H1 (cell line): ENCODE results near the gene RBM42. TPM values are rescaled to one million over a fixed set of nuclear protein-coding genes. Genes with fewer than 3 reads are reported as not detected.

Source experiments
- CTCF ChIA-PET: fragments of 300-600 bp; sonication (Branson Sonifier 250); formaldehyde crosslinking; loops from one replicate; lab custom pipeline; 2021; ENCODE audit not compliant: partially characterized antibody; lab: Charles Lee
- POLR2A ChIA-PET: fragments of 300-600 bp; sonication (Branson Sonifier 250); formaldehyde crosslinking; loops from one replicate; lab custom pipeline; 2021; ENCODE audit warnings: inconsistent platforms; ENCODE audit not compliant: partially characterized antibody; lab: Charles Lee
- DNase-seq, 2 experiments: peaks; one replicate each; pipeline versions ENCODE4 v3.0.0 to v3.0.0-alpha.2; 2010 to 2022; ENCODE audit warnings: low spot score in 2 of 2, low read depth in 1 of 2, mixed read lengths in 1 of 2
- FAIRE-seq: peaks from 2 replicates; lab custom pipeline; 2011; peaks lifted over from hg19 to GRCh38; lab: Jason Lieb, UNC
- H2AFZ ChIP-seq: 2 replicates; pipeline ENCODE4 v1.8.1; 2012; ENCODE audit warnings: low read length, inconsistent platforms
- H2AK5ac ChIP-seq: 2 replicates; pipeline ENCODE4 v1.6.1; 2013; ENCODE audit warnings: low read depth, low read length
- H2BK120ac ChIP-seq: replicated peaks from 2 replicates; pipeline ENCODE3; 2013; ENCODE audit warnings: low read depth, low read length, inconsistent platforms
- H2BK12ac ChIP-seq: 2 replicates; pipeline ENCODE4 v1.6.1; 2013; ENCODE audit warnings: low read depth, low read length
- H2BK15ac ChIP-seq: 2 replicates; pipeline ENCODE4 v1.6.1; 2013; ENCODE audit warnings: low read length
- H2BK20ac ChIP-seq: 2 replicates; pipeline ENCODE4 v1.6.1; 2013; ENCODE audit warnings: low read length
- H2BK5ac ChIP-seq: 2 replicates; pipeline ENCODE4 v1.6.1; 2013; ENCODE audit warnings: low read depth, low read length
- H3K14ac ChIP-seq: 2 replicates; pipeline ENCODE4 v1.6.1; 2013; ENCODE audit warnings: inconsistent platforms; ENCODE audit not compliant: insufficient read length
- H3K18ac ChIP-seq: 2 replicates; pipeline ENCODE4 v1.6.1; 2013; ENCODE audit warnings: low read length; ENCODE audit errors: extremely low read depth
- H3K23ac ChIP-seq: 2 replicates; pipeline ENCODE4 v1.6.1; 2013; ENCODE audit warnings: inconsistent platforms; ENCODE audit not compliant: insufficient read length
- H3K23me2 ChIP-seq: 2 replicates; pipeline ENCODE4 v1.6.1; 2013; ENCODE audit warnings: low read depth, low read length
- H3K27ac ChIP-seq: 2 replicates; pipeline ENCODE4 v1.6.1; 2011; ENCODE audit warnings: low read depth, low read length, inconsistent platforms
- H3K27me3 ChIP-seq, 4 experiments: replicated peaks in 1 of 4; 1 replicate in 1 of 4; 2 replicates in 3 of 4; pipeline versions ENCODE4 v1.6.1 to v1.8.1; 2011 to 2013; ENCODE audit warnings: low read length in 3 of 4, mild to moderate bottlenecking in 3 of 4, inconsistent platforms in 2 of 4, mixed read lengths in 2 of 4, moderate library complexity in 1 of 4; ENCODE audit not compliant: control insufficient read depth in 3 of 4, insufficient read depth in 3 of 4; ENCODE audit errors: extremely low read depth in 1 of 4
- H3K36me3 ChIP-seq, 4 experiments: 2 replicates each; pipeline versions ENCODE4 v1.6.1 to v1.8.1; 2011 to 2013; ENCODE audit warnings: mild to moderate bottlenecking in 4 of 4, low read length in 3 of 4, moderate library complexity in 2 of 4, control low read depth in 1 of 4, inconsistent platforms in 1 of 4; ENCODE audit not compliant: insufficient read depth in 4 of 4, control insufficient read depth in 2 of 4
- H3K4ac ChIP-seq: replicated peaks from 2 replicates; pipeline ENCODE3; 2013; ENCODE audit warnings: low read length, low read depth, mixed read lengths, inconsistent platforms; ENCODE audit not compliant: insufficient read length
- H3K4me1 ChIP-seq, 4 experiments: replicated peaks in 1 of 4; 1 replicate in 1 of 4; 2 replicates in 3 of 4; pipeline versions ENCODE4 v1.6.1 to v1.8.1; 2011 to 2013; ENCODE audit warnings: low read length in 3 of 4, inconsistent platforms in 2 of 4, mixed read lengths in 1 of 4; ENCODE audit not compliant: insufficient read depth in 4 of 4, control insufficient read depth in 3 of 4
- H3K4me2 ChIP-seq, 2 experiments: 2 replicates each; pipeline versions ENCODE4 v1.6.1 to v1.8.1; 2011 to 2013; ENCODE audit warnings: low read depth in 2 of 2, low read length in 2 of 2, control low read depth in 1 of 2, inconsistent platforms in 1 of 2, mild to moderate bottlenecking in 1 of 2; ENCODE audit not compliant: insufficient read depth in 1 of 2
- H3K4me3 ChIP-seq, 4 experiments: fragments of 200-600, 300-600 bp in 1 of 4; sonication (generic), shearing (Covaris generic), sonication (Bioruptor Twin) in 1 of 4; 2 replicates each; pipeline versions ENCODE4 v1.5.1 to v1.8.1; 2011 to 2016; ENCODE audit warnings: low read length in 4 of 4, low read depth in 3 of 4, control low read depth in 2 of 4, inconsistent platforms in 2 of 4, mild to moderate bottlenecking in 2 of 4, mixed read lengths in 1 of 4, moderate library complexity in 1 of 4; ENCODE audit not compliant: insufficient read depth in 2 of 4; ENCODE audit errors: extremely low read depth in 1 of 4
- H3K56ac ChIP-seq: replicated peaks from 2 replicates; pipeline ENCODE3; 2013; ENCODE audit warnings: low read depth, mild to moderate bottlenecking, mixed read lengths, low read length, inconsistent platforms; ENCODE audit not compliant: insufficient read length
- H3K79me1 ChIP-seq: 2 replicates; pipeline ENCODE4 v1.6.1; 2013; ENCODE audit warnings: low read depth, low read length, control low read depth
- H3K79me2 ChIP-seq, 2 experiments: 2 replicates each; pipeline versions ENCODE4 v1.6.1 to v1.8.1; 2012 to 2013; ENCODE audit warnings: low read length in 2 of 2, mild to moderate bottlenecking in 2 of 2, inconsistent platforms in 1 of 2; ENCODE audit not compliant: insufficient read depth in 2 of 2, control insufficient read depth in 1 of 2
- H3K9ac ChIP-seq, 4 experiments: replicated peaks in 1 of 4; 1 replicate in 1 of 4; 2 replicates in 3 of 4; pipeline versions ENCODE4 v1.6.1 to v1.8.1; 2011 to 2013; ENCODE audit warnings: low read depth in 3 of 4, low read length in 3 of 4, control low read depth in 2 of 4, mild to moderate bottlenecking in 2 of 4, moderate library complexity in 2 of 4, inconsistent platforms in 1 of 4; ENCODE audit errors: extremely low read depth in 1 of 4
- H3K9me3 ChIP-seq, 2 experiments: 2 replicates each; pipeline versions ENCODE4 v1.6.1 to v1.8.1; 2012 to 2013; ENCODE audit warnings: mild to moderate bottlenecking in 2 of 2, moderate library complexity in 2 of 2, control low read depth in 1 of 2, inconsistent platforms in 1 of 2, low read depth in 1 of 2, low read length in 1 of 2, mixed read lengths in 1 of 2; ENCODE audit not compliant: insufficient read depth in 2 of 2
- H4K20me1 ChIP-seq, 2 experiments: replicated peaks in 1 of 2; 2 replicates each; pipeline versions ENCODE3 to v1.8.1; 2011 to 2013; ENCODE audit warnings: inconsistent platforms in 2 of 2, low read length in 2 of 2, mild to moderate bottlenecking in 1 of 2; ENCODE audit not compliant: insufficient read depth in 2 of 2, control insufficient read depth in 1 of 2
- H4K5ac ChIP-seq: 2 replicates; pipeline ENCODE4 v1.6.1; 2013; ENCODE audit warnings: low read length, low read depth, mixed read lengths, inconsistent platforms; ENCODE audit not compliant: insufficient read length
- H4K8ac ChIP-seq: 2 replicates; pipeline ENCODE4 v1.8.0; 2013; ENCODE audit warnings: mild to moderate bottlenecking, moderate library complexity, low read length, inconsistent platforms; ENCODE audit not compliant: insufficient read depth; ENCODE audit errors: extremely low read depth
- H4K91ac ChIP-seq: replicated peaks from 2 replicates; pipeline ENCODE3; 2013; ENCODE audit warnings: low read length, mixed read lengths, inconsistent platforms; ENCODE audit not compliant: insufficient read length
- CHD2 ChIP-seq: IDR thresholded peaks from 2 replicates; pipeline ENCODE4 v1.6.1; 2012; ENCODE audit warnings: low read length, improper control_type of control experiment
- CREB1 ChIP-seq: IDR thresholded peaks from 2 replicates; pipeline ENCODE4 v1.6.1; 2012; ENCODE audit warnings: inconsistent platforms
- CTBP2 ChIP-seq: IDR thresholded peaks from 2 replicates; pipeline ENCODE4 v1.7.0; 2011; ENCODE audit warnings: borderline replicate concordance, mild to moderate bottlenecking, moderate library complexity, mixed read lengths, low read length; ENCODE audit not compliant: insufficient read depth, insufficient read length
- HDAC2 ChIP-seq, 2 experiments: fragments of 300-600 bp in 1 of 2; sonication (generic) in 1 of 2; IDR thresholded peaks; 2 replicates each; pipeline ENCODE4 v1.6.1; 2011 to 2012; ENCODE audit warnings: low read depth in 2 of 2, low read length in 2 of 2, mild to moderate bottlenecking in 2 of 2, moderate library complexity in 2 of 2, borderline replicate concordance in 1 of 2, inconsistent platforms in 1 of 2
- PHF8 ChIP-seq: fragments of 200-600 bp; sonication (generic); conservative IDR thresholded peaks from 2 replicates; pipeline ENCODE4 v1.7.1; 2012; ENCODE audit warnings: low read depth, mild to moderate bottlenecking, inconsistent platforms, low read length, moderate library complexity
- POLR2A ChIP-seq, 2 experiments: IDR thresholded peaks; 1 replicate in 1 of 2; 2 replicates in 1 of 2; pipeline ENCODE4 v1.6.1; 2011; ENCODE audit warnings: low read depth in 2 of 2, low read length in 2 of 2, mild to moderate bottlenecking in 2 of 2; ENCODE audit errors: control extremely low read depth in 1 of 2
- TEAD4 ChIP-seq: IDR thresholded peaks from 2 replicates; pipeline ENCODE4 v1.6.1; 2012; ENCODE audit warnings: low read depth, low read length, inconsistent platforms, mixed read lengths
- WGBS, 2 experiments: shearing (Covaris generic) in 1 of 2; methylation state at CpG; one replicate each; pipeline versions ENCODE4 v1.1.6 to v1.1.7; 2013 to 2015; ENCODE audit warnings: low lambda C conversion rate in 2 of 2, mixed read lengths in 2 of 2, inconsistent platforms in 1 of 2, low coverage in 1 of 2, missing lambda C conversion rate in 1 of 2; ENCODE audit not compliant: insufficient replicate concordance in 2 of 2, insufficient coverage in 1 of 2, insufficient read length in 1 of 2; ENCODE audit errors: extremely low coverage in 1 of 2, missing lambda C conversion rate in 1 of 2; 5-methylcytosine and 5-hydroxymethylcytosine counted together
- polyA plus RNA-seq, 7 experiments: library from polyadenylated mRNA; depleted of rRNA in 3 of 7; stranded (reverse) in 5 of 7; unstranded in 2 of 7; fragments of >200 nt in 5 of 7; fragments of 200-250 nt in 2 of 7; gene quantifications; 1 replicate in 5 of 7; 2 replicates in 1 of 7; 4 replicates in 1 of 7; pipeline versions ENCODE4 v1.2.1 to v1.2.3, GENCODE V29; 2011 to 2013; ENCODE audit warnings: missing spikeins in 2 of 7, mixed read lengths in 2 of 7
- total RNA-seq: library from RNA; stranded (reverse); fragmentation: NEBNext Ultra II Directional; extraction: Animal tissue kit (Norgen Biotek cat#: 25700); gene quantifications from 2 replicates; pipeline ENCODE4 v1.2.1, GENCODE V29; 2021

RBM42 gene
- total and polyA plus RNA-seq, 2 of the 8 experiments (the other 6 are each of a cell fraction or from before 2014, with no cell fraction given): 59.8 to 80.8 TPM

GRCh38 chr19:35637165-35637564 lies 8.3 kb downstream of the RBM42 start:
- DNase-seq: no peak
- Histone ChIP-seq H4K8ac (no peak overlapping the region), H3K27me3 (peaks cover 0 to under 1% (median 0%) of the 10 kb centered on the region in 4 experiments; a peak in 2 of 7 replicates), H3K27ac (no peak overlapping the region), H3K23me2 (peaks cover 5% of the 10 kb centered on the region; the same call in 1 of the 2 replicates), H3K4ac (no peak overlapping the region), H4K5ac (no peak overlapping the region), H3K14ac (no peak overlapping the region), H2BK5ac (no peak overlapping the region)
- FAIRE-seq: no peak
- no peak for TF ChIP-seq HDAC2 (IDR thresholded peaks at IDR 0.05; ENCODE audit: borderline replicate concordance in 1 of 2, low read depth in 2 of 2, low read length in 2 of 2)
- TF ChIP-seq TEAD4: no peak
- TF ChIP-seq PHF8: no peak
- TF ChIP-seq POLR2A (IDR thresholded peaks at IDR 0.05; ENCODE audit: control extremely low read depth in 1 of 2, low read depth in 2 of 2, low read length in 2 of 2): no peak
- no peak for TF ChIP-seq CREB1
- no peak for TF ChIP-seq CHD2
- no peak for TF ChIP-seq CTBP2
- TF ChIP-seq, all 59 proteins: peak for 0
- WGBS, 2 experiments: 96% methylated on average over 25 of the region's 25 CpGs; no CpG with 5 or more reads in 1 of the 2 experiments
- H3K56ac ChIP-seq: no peak overlapping the region
- no peak overlapping the region for H3K23ac ChIP-seq
- no peak overlapping the region for H2AK5ac ChIP-seq
- CTCF ChIA-PET: interaction anchor here (1.3 to 4.8 kb wide), 5 partner anchors 23 to 103 kb away, joined by 3 to 20 read pairs (median 5); no protein-coding TSS in a partner anchor
- H3K18ac ChIP-seq: no peak overlapping the region
- H4K91ac ChIP-seq: no peak overlapping the region
- H3K4me1 ChIP-seq: peaks cover 4 to 16% (median 11%) of the 10 kb centered on the region in 4 experiments
- no peaks in the 10 kb centered on the region for H3K9me3 ChIP-seq
- no peak overlapping the region for H2AFZ ChIP-seq
- H2BK12ac ChIP-seq: no peak overlapping the region
- H3K4me2 ChIP-seq: no peak overlapping the region
- H2BK15ac ChIP-seq: no peak overlapping the region
- H2BK20ac ChIP-seq: no peak overlapping the region
- no peaks in the 10 kb centered on the region for H3K79me1 ChIP-seq
- POLR2A ChIA-PET: interaction anchor here (0.8 to 2.4 kb wide), 7 partner anchors 9 to 127 kb away, joined by 3 to 17 read pairs (median 7); partner anchors contain the start of genes COX6B1, HAUS5 and RBM42
- H2BK120ac ChIP-seq: no peak overlapping the region
- H3K9ac ChIP-seq: no peak overlapping the region
- H4K20me1 ChIP-seq: peaks cover 0 to 6% of the 10 kb centered on the region in 2 experiments
- no peak overlapping the region for H3K4me3 ChIP-seq
- no peaks in the 10 kb centered on the region for H3K79me2 ChIP-seq
- H3K36me3 ChIP-seq: peaks cover 12 to 37% (median 21%) of the 10 kb centered on the region in 4 experiments; a peak in 6 of 8 replicates
